Loucy (cell line): ENCODE data around the gene MAP2K1.
A peak's percentile ranks its signal among the peaks of the same experiment; 100 is the strongest.
"Not testable (repeated sequence)": the region's sequence is repeated elsewhere in the genome, so short reads cannot be mapped to it uniquely, and the experiment has no call there.

ENCODE experiments used
- H2AFZ ChIP-seq: fragments of 200-600 bp; sonication (generic); 2 replicates; pipeline ENCODE4 v1.6.0; 2016; ENCODE audit warnings: antibody characterized with exemption, mild to moderate bottlenecking, low read length, moderate library complexity
- H3F3A ChIP-seq: fragments of 200-600 bp; 2 replicates; pipeline ENCODE4 v1.6.0; 2016; ENCODE audit warnings: antibody characterized with exemption, low read depth, mild to moderate bottlenecking
- H3K27me3 ChIP-seq: fragments of 200-600 bp; sonication (generic); 2 replicates; pipeline ENCODE4 v1.6.1; 2014; ENCODE audit warnings: low read length, mild to moderate bottlenecking; ENCODE audit not compliant: insufficient read depth, poor library complexity, severe bottlenecking
- H3K36me3 ChIP-seq: fragments of 200-600 bp; sonication (generic); 2 replicates; pipeline ENCODE4 v1.6.1; 2016; ENCODE audit warnings: low read length; ENCODE audit not compliant: insufficient read depth
- H3K4me1 ChIP-seq: fragments of 200-600 bp; sonication (generic); 2 replicates; pipeline ENCODE4 v1.5.1; 2014; ENCODE audit warnings: low read length, mild to moderate bottlenecking; ENCODE audit not compliant: insufficient read depth, poor library complexity, severe bottlenecking
- H3K4me2 ChIP-seq: fragments of 200-600 bp; sonication (generic); 2 replicates; pipeline ENCODE4 v1.6.0; 2014; ENCODE audit warnings: antibody characterized with exemption, low read length, low read depth, mild to moderate bottlenecking; ENCODE audit not compliant: poor library complexity, severe bottlenecking
- H3K4me3 ChIP-seq: fragments of 200-600 bp; sonication (generic); 2 replicates; pipeline ENCODE4 v1.5.1; 2014; ENCODE audit warnings: low read length, mild to moderate bottlenecking, mixed read lengths; ENCODE audit not compliant: poor library complexity, severe bottlenecking
- H3K79me2 ChIP-seq: fragments of 200-600 bp; sonication (generic); 2 replicates; pipeline ENCODE4 v1.6.1; 2014; ENCODE audit warnings: low read length; ENCODE audit not compliant: insufficient read depth
- H3K9ac ChIP-seq: fragments of 200-600 bp; sonication (generic); 2 replicates; pipeline ENCODE4 v1.6.0; 2014; ENCODE audit warnings: mild to moderate bottlenecking, low read depth, low read length, moderate library complexity; ENCODE audit not compliant: poor library complexity, severe bottlenecking
- H3K9me2 ChIP-seq: fragments of 200-600 bp; sonication (generic); replicated peaks from 2 replicates; pipeline ENCODE4 v1.6.1; 2016; ENCODE audit warnings: low read depth, low read length, mixed read lengths
- H3K9me3 ChIP-seq: fragments of 200-600 bp; sonication (generic); 2 replicates; pipeline ENCODE4 v1.6.1; 2014; ENCODE audit warnings: mild to moderate bottlenecking, antibody characterized with exemption, low read length, low read depth; ENCODE audit not compliant: insufficient read depth
- H4K20me1 ChIP-seq: fragments of 200-600 bp; sonication (generic); 2 replicates; pipeline ENCODE4 v1.6.0; 2014; ENCODE audit warnings: antibody characterized with exemption, low read length, mild to moderate bottlenecking; ENCODE audit not compliant: insufficient read depth, poor library complexity, severe bottlenecking
- EZH2phosphoT487 ChIP-seq: fragments of 200-600 bp; IDR thresholded peaks from 2 replicates; pipeline ENCODE4 v1.6.1; 2018; ENCODE audit warnings: antibody characterized with exemption, mild to moderate bottlenecking, moderate library complexity, borderline replicate concordance
- TF ChIP-seq, protein P1 (sequence below): fragments of 200-600 bp; sonication (generic); conservative IDR thresholded peaks from 2 replicates; pipeline ENCODE4 v1.5.1; 2014; ENCODE audit warnings: mild to moderate bottlenecking, antibody characterized with exemption, low read length

MAP2K1 gene

DNA sequence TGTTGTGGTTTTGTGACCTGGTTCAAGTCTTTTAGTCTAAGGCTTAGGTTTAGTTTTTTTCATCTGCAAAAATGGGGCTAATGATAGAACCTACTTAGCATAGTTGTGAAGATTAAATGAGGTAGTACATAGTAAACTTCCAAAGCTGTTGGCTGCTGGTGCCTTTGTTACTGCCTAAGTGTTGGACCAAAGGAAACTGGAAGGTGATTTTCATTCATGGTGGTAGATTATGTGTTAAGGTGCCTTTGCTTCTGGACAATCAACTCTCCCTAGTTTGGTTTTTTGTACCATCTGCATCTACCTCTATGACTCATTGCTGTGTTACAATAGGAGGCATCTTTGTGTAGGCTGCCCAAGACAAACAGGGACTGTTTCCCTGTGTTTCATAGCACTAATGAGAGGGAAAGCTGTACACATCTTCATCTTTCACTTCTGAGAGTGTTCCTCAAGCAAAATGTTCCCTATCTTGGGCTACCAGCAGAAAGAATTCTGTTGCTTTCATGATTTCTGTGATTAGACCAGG is 3.2 kb downstream of the MAP2K1 start:
- Histone ChIP-seq H3K9ac (peak overlapping the region; percentile 51), H3K4me1 (peaks cover 65% of the 10 kb centered on the region), H3K4me2 (peak overlapping the region; percentile 89), H2AFZ (no peak overlapping the region), H3K27me3 (no peaks in the 10 kb centered on the region), H3F3A (0 out of 2 replicates have a peak, but pooled peaks cover 7% of the 10 kb centered on the region), H3K9me3 (no peaks in the 10 kb centered on the region), H3K36me3 (no peaks in the 10 kb centered on the region), H3K4me3 (peak overlapping the region; percentile 97), H3K9me2 (no peaks in the 10 kb centered on the region), H3K79me2 (peaks cover 84% of the 10 kb centered on the region), H4K20me1 (peaks cover 53% of the 10 kb centered on the region)
- TF ChIP-seq EZH2phosphoT487, result no peak
- TF ChIP-seq, protein P1, sequence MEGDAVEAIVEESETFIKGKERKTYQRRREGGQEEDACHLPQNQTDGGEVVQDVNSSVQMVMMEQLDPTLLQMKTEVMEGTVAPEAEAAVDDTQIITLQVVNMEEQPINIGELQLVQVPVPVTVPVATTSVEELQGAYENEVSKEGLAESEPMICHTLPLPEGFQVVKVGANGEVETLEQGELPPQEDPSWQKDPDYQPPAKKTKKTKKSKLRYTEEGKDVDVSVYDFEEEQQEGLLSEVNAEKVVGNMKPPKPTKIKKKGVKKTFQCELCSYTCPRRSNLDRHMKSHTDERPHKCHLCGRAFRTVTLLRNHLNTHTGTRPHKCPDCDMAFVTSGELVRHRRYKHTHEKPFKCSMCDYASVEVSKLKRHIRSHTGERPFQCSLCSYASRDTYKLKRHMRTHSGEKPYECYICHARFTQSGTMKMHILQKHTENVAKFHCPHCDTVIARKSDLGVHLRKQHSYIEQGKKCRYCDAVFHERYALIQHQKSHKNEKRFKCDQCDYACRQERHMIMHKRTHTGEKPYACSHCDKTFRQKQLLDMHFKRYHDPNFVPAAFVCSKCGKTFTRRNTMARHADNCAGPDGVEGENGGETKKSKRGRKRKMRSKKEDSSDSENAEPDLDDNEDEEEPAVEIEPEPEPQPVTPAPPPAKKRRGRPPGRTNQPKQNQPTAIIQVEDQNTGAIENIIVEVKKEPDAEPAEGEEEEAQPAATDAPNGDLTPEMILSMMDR, result no peak

DNA sequence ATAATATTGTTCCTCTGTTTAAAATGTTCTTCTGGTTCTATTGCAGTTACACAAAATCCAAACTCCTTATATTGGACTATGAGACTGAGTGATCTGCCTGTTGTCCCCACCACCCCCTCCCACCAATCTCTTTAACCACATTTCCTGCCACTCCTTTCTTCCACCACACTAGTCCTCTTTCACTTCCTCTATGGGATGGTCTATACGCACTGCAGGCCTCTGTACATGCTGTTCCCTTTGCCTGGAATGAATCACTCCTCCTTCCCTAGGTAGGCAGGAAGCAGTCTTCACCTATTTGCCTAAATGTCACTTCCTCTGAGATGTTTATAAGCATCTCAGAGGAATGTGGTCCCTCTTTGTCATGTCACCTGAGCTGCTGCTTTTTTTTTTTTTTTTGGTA is 4.0 kb downstream of the MAP2K1 start:
- Histone ChIP-seq H3K9me3 (no peaks in the 10 kb centered on the region), H3K4me1 (peaks cover 66% of the 10 kb centered on the region), H3K27me3 (no peaks in the 10 kb centered on the region), H3K9ac (peak overlapping the region; percentile 51), H3F3A (0 out of 2 replicates have a peak, but pooled peaks cover 7% of the 10 kb centered on the region), H4K20me1 (peaks cover 58% of the 10 kb centered on the region), H2AFZ (no peak overlapping the region), H3K9me2 (no peaks in the 10 kb centered on the region), H3K4me2 (peak overlapping the region; percentile 89), H3K36me3 (0 out of 2 replicates have a peak, but pooled peaks cover under 1% of the 10 kb centered on the region), H3K4me3 (peak overlapping the region; percentile 97), H3K79me2 (peaks cover 92% of the 10 kb centered on the region)
- TF ChIP-seq, protein P1, result no peak
- TF ChIP-seq EZH2phosphoT487, result no peak

DNA sequence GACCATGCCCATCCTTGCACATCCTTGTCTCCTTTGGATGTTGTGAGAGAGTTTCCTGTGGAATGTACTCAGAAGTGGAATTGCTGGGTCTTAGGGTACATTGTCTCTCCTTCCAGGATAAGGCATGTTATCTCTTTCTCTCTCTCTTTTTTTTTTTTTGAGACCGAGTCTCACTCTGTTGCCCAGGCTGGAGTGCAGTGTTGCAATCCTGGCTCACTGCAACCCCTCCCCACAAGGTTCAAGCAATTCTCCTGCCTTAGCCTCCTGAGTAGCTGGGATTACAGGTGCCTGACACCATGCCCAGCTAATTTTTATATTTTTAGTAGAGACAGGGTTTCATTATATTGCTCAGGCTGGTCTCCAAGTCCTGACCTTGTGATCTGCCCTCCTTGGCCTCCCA is 6.3 kb downstream of the MAP2K1 start:
- peak overlapping the region; percentile 7 for H3K4me3 ChIP-seq
- not testable (repeated sequence) for H3K9me2 ChIP-seq, H3K9me3 ChIP-seq, H2AFZ ChIP-seq, H3K36me3 ChIP-seq, H3F3A ChIP-seq, H3K9ac ChIP-seq, H3K27me3 ChIP-seq
- H3K4me2 ChIP-seq, result peak overlapping the region; percentile 21
- peaks cover 96% of the 10 kb centered on the region for H3K79me2 ChIP-seq
- peaks cover 51% of the 10 kb centered on the region for H4K20me1 ChIP-seq
- H3K4me1 ChIP-seq, result peaks cover 59% of the 10 kb centered on the region

DNA sequence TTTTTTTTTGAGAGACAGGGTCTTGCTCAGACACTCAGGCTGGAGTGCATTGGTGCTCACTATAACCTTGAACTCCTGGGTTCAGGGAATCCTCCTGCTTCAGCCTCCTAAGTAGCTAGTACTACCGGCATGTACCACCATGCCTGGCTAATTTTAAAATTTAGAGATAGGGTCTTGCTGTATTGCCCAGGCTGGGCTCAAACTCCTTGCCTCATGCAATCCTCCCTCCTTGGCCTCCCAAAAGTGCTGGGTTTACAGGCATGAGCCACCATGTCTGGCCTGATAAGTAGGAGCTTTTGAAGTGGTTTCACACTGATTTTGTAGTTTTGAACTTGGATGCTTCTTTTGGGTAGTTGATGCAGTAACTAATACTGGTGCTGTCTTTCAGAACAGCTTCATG is 7.8 kb downstream of the MAP2K1 start:
- H3K4me2 ChIP-seq, result peak overlapping the region; percentile 43
- peak overlapping the region; percentile 9 for H3K4me3 ChIP-seq
- peaks cover 96% of the 10 kb centered on the region for H3K79me2 ChIP-seq
- H3K9ac ChIP-seq, result no peak overlapping the region
- H3K36me3 ChIP-seq, result 0 out of 2 replicates have a peak, but pooled peaks cover 6% of the 10 kb centered on the region
- H3K27me3 ChIP-seq, result no peaks in the 10 kb centered on the region
- 0 out of 2 replicates have a peak, but pooled peaks cover 7% of the 10 kb centered on the region for H3F3A ChIP-seq
- no peak for TF ChIP-seq EZH2phosphoT487
- TF ChIP-seq, protein P1, result no peak
- H3K4me1 ChIP-seq, result peaks cover 46% of the 10 kb centered on the region
- no peaks in the 10 kb centered on the region for H3K9me2 ChIP-seq
- H3K9me3 ChIP-seq, result no peaks in the 10 kb centered on the region
- no peak overlapping the region for H2AFZ ChIP-seq
- peaks cover 39% of the 10 kb centered on the region for H4K20me1 ChIP-seq
